OCI-LY7 (cell line): Measurements from ENCODE around the gene LSR. TPM values are rescaled to one million over a fixed set of nuclear protein-coding genes. Genes with fewer than 3 reads are reported as not detected.

Experiments
- BruUV-seq: library from RNA; stranded (reverse); fragments of 400-500 nt; replicated peaks from 2 replicates; lab custom pipeline; 2021; lab: Mats Ljungman, UMichigan
- CTCF ChIA-PET: fragments of 300-600 bp; sonication (Branson Sonifier 250); formaldehyde crosslinking; loops from one replicate; lab custom pipeline; 2022; ENCODE audit warnings: antibody characterized with exemption; ENCODE audit not compliant: unreplicated experiment; lab: Charles Lee
- POLR2A ChIA-PET: fragments of 300-600 bp; sonication (Branson Sonifier 250); formaldehyde crosslinking; loops from one replicate; lab custom pipeline; 2022; ENCODE audit warnings: antibody characterized with exemption; lab: Charles Lee
- DNase-seq: peaks from one replicate; pipeline ENCODE4 v3.0.0-alpha.2; 2015; ENCODE audit warnings: low spot score
- H2AFZ ChIP-seq: fragments of 200-600 bp; sonication (generic), shearing (Covaris generic); 2 replicates; pipeline ENCODE4 v1.6.1; 2014; ENCODE audit warnings: mild to moderate bottlenecking, antibody characterized with exemption, low read length, moderate library complexity
- H3K27ac ChIP-seq: fragments of 200-600 bp; sonication (generic); 2 replicates; pipeline ENCODE4 v1.5.1; 2014; ENCODE audit warnings: mixed run types, low read depth, mild to moderate bottlenecking, moderate library complexity, low read length, inconsistent platforms; ENCODE audit not compliant: poor library complexity, severe bottlenecking
- H3K36me3 ChIP-seq: fragments of 200-600 bp; sonication (generic); 2 replicates; pipeline ENCODE4 v1.6.1; 2014; ENCODE audit warnings: mild to moderate bottlenecking, antibody characterized with exemption, low read length, moderate library complexity, mixed read lengths; ENCODE audit not compliant: insufficient read depth
- H3K4me1 ChIP-seq: fragments of 200-600 bp; sonication (generic); 2 replicates; pipeline ENCODE4 v1.5.1; 2014; ENCODE audit warnings: mild to moderate bottlenecking, low read length; ENCODE audit not compliant: insufficient read depth, poor library complexity, severe bottlenecking
- H3K4me2 ChIP-seq: fragments of 200-600 bp; sonication (generic); 2 replicates; pipeline ENCODE4 v1.6.1; 2014; ENCODE audit warnings: mild to moderate bottlenecking, low read length
- H3K4me3 ChIP-seq: fragments of 200-600 bp; sonication (generic); 2 replicates; pipeline ENCODE4 v1.5.1; 2014; ENCODE audit warnings: mild to moderate bottlenecking, low read depth, low read length; ENCODE audit not compliant: poor library complexity, severe bottlenecking
- H3K79me2 ChIP-seq: fragments of 200-600 bp; sonication (generic); 2 replicates; pipeline ENCODE4 v1.6.1; 2016; ENCODE audit warnings: low read depth, mild to moderate bottlenecking, low read length, moderate library complexity, mixed read lengths; ENCODE audit not compliant: insufficient read depth
- H3K9me2 ChIP-seq: fragments of 200-600 bp; sonication (generic); 2 replicates; pipeline ENCODE4 v1.6.1; 2016; ENCODE audit warnings: mild to moderate bottlenecking, low read length, mixed read lengths; ENCODE audit not compliant: insufficient read depth
- H3K9me3 ChIP-seq: fragments of 200-600 bp; sonication (generic); 2 replicates; pipeline ENCODE4 v1.6.1; 2014; ENCODE audit warnings: mild to moderate bottlenecking, mixed run types, low read length, mixed read lengths
- H4K20me1 ChIP-seq: fragments of 200-600 bp; sonication (generic); 2 replicates; pipeline ENCODE4 v1.6.1; 2014; ENCODE audit warnings: mild to moderate bottlenecking, antibody characterized with exemption, low read length, moderate library complexity, mixed read lengths; ENCODE audit not compliant: insufficient read depth
- EZH2phosphoT487 ChIP-seq: fragments of 200-600 bp; sonication (generic); IDR thresholded peaks from 2 replicates; pipeline ENCODE4 v1.6.1; 2018; ENCODE audit warnings: low read depth, borderline replicate concordance, mild to moderate bottlenecking, mixed run types, antibody characterized with exemption, low read length, moderate library complexity, mixed read lengths
- intact Hi-C: fragments of 100-400 bp; cut with micrococcal nuclease; formaldehyde crosslinking; loops from one replicate; pipeline ENCODE4 v1.10.0; 2022; ENCODE audit not compliant: unreplicated experiment
- total RNA-seq, 2 experiments: library from RNA; depleted of rRNA in 1 of 2; stranded (reverse); fragments of >200 nt in 1 of 2; shearing (Covaris generic) in 1 of 2; gene quantifications; 2 replicates each; pipeline ENCODE4 v1.2.3, GENCODE V29; 2014 to 2022
- TF ChIP-seq, protein P1 (sequence below): fragments of 200-600 bp; sonication (generic); conservative IDR thresholded peaks from 2 replicates; pipeline ENCODE4 v1.5.1; 2014; ENCODE audit warnings: mild to moderate bottlenecking, antibody characterized with exemption, low read length, moderate library complexity, mixed read lengths

The LSR gene
- total RNA-seq, 2 experiments from 2014 or later, result 15.0 to 33.6 TPM

DNA sequence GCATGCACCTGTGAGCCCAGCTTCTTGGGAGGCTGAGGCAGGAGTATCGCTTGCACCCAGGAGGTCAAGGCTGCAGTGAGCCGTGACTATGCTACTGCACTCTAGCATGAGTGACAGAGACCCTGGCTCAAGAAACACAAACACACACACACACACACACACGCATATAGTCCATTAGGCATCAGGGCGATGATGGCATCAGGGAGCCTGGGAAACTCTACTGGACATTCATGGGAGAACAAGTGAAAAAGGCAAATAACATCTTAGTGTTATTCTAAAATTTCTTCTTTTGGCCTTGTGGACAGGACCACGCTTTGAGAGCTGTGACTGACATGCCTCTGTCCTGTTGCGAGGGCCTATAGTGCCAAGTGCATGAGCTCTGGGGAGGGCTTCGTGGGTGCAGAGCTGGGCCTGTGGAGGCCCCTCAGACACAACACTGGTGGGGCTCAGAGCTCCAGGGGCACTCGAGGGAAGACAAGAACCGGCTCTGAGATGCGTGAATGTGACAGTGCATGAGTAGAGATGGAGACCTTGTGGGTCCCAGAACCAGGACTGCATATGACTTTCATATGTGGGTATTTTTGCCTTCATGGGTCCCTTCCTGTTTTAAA is 12.0 kb downstream of the LSR start:
- intact Hi-C loops, result no loop called here
- peaks cover 22% of the 10 kb centered on the region for H3K4me1 ChIP-seq
- no peak overlapping the region for H2AFZ ChIP-seq
- no peak overlapping the region for H3K4me3 ChIP-seq
- H3K36me3 ChIP-seq, result peaks cover 50% of the 10 kb centered on the region
- CTCF ChIA-PET, result no interaction called here
- no peak for TF ChIP-seq EZH2phosphoT487
- TF ChIP-seq, protein P1, sequence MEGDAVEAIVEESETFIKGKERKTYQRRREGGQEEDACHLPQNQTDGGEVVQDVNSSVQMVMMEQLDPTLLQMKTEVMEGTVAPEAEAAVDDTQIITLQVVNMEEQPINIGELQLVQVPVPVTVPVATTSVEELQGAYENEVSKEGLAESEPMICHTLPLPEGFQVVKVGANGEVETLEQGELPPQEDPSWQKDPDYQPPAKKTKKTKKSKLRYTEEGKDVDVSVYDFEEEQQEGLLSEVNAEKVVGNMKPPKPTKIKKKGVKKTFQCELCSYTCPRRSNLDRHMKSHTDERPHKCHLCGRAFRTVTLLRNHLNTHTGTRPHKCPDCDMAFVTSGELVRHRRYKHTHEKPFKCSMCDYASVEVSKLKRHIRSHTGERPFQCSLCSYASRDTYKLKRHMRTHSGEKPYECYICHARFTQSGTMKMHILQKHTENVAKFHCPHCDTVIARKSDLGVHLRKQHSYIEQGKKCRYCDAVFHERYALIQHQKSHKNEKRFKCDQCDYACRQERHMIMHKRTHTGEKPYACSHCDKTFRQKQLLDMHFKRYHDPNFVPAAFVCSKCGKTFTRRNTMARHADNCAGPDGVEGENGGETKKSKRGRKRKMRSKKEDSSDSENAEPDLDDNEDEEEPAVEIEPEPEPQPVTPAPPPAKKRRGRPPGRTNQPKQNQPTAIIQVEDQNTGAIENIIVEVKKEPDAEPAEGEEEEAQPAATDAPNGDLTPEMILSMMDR, result no peak
- no TSS peak for BruUV-seq
- no peak overlapping the region for H3K4me2 ChIP-seq
- DNase-seq, result no peak
- no peaks in the 10 kb centered on the region for H3K79me2 ChIP-seq
- H3K9me3 ChIP-seq, result no peaks in the 10 kb centered on the region
- H3K9me2 ChIP-seq, result no peaks in the 10 kb centered on the region
- H4K20me1 ChIP-seq, result no peaks in the 10 kb centered on the region
- no peak overlapping the region for H3K27ac ChIP-seq
- POLR2A ChIA-PET, result interaction anchor here (0.5 to 1.2 kb wide), 2 partner anchors 18 to 123 kb away, joined by 3 to 5 read pairs; no protein-coding TSS in a partner anchor

DNA sequence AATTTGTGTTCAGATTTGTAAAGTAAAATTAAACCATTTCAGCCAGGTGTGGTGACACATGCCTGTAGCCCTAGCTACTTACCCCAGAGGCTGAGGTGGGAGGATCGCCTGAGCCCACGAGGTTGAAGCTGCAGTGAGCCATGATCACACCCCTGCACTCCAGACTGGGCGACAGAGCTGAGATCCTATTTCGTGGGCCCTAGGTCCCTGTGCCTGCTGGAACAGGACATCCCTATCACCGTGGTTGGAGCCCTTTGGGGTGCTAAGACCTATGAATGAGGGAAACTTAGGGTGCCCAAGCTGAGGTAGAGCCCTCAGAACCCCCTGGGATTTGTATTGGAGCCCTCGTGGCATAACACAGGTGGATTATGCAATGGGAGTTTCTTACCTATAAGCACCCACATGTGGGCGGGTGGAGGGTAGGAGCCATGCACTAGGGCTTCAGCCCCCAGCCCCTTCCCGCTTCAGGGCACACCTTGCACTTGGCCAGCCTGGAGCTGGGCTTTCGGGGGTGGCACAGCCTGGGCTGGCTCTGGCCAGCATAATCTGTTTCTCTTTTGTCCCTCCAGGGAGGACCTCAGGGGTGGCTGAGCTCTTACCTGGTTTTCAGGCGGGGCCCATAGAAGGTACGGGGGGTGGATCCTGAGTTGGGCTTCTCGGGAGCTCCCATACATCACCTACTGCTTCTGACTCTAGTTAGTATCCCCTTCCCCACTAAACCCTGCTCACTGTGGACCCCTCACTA is 12.7 kb downstream of the LSR start:
- no peak for DNase-seq
- ChIA-PET POLR2A (interaction anchor here (0.5 kb wide), 1 partner anchor 123 kb away, joined by 3 read pairs; no protein-coding TSS in a partner anchor), CTCF (no interaction called here)
- no peak for TF ChIP-seq EZH2phosphoT487
- TF ChIP-seq, protein P1, result no peak
- peaks cover 55% of the 10 kb centered on the region for H3K36me3 ChIP-seq
- peaks cover 29% of the 10 kb centered on the region for H3K4me1 ChIP-seq
- no peaks in the 10 kb centered on the region for H3K9me3 ChIP-seq
- no peaks in the 10 kb centered on the region for H3K9me2 ChIP-seq
- no peaks in the 10 kb centered on the region for H4K20me1 ChIP-seq
- no peak overlapping the region for H2AFZ ChIP-seq
- intact Hi-C loops, result no loop called here
- H3K4me2 ChIP-seq, result no peak overlapping the region
- BruUV-seq, result no TSS peak
- no peak overlapping the region for H3K27ac ChIP-seq
- H3K79me2 ChIP-seq, result no peaks in the 10 kb centered on the region
- no peak overlapping the region for H3K4me3 ChIP-seq
